IMR-90 (cell line): ENCODE data around the gene RTL9. TPM values are rescaled to one million over a fixed set of nuclear protein-coding genes. Genes with fewer than 3 reads are reported as not detected.
"Not testable (repeated sequence)": the region's sequence is repeated elsewhere in the genome, so short reads cannot be mapped to it uniquely, and the experiment has no call there.

ENCODE experiments used
- ATAC-seq: fragments of 200-7000 bp; cut with Tn5 transposase; 2 replicates; pipeline ENCODE4 v1.9.1; 2020; ENCODE audit warnings: low read depth, mild to moderate bottlenecking, moderate library complexity
- BruUV-seq: library from RNA; stranded (reverse); fragments of 400-500 nt; replicated peaks from 2 replicates; lab custom pipeline; 2021; lab: Mats Ljungman, UMichigan
- CTCF ChIA-PET: fragments of 300-600 bp; formaldehyde crosslinking; extraction: SDS; loops from one replicate; lab custom pipeline; 2021; ENCODE audit warnings: antibody characterized with exemption; lab: Yijun Ruan, JAX
- POLR2A ChIA-PET: fragments of 300-600 bp; sonication (Branson Sonifier 250); formaldehyde crosslinking; loops from one replicate; lab custom pipeline; 2022; ENCODE audit warnings: antibody characterized with exemption; ENCODE audit not compliant: unreplicated experiment; lab: Charles Lee
- DNase-seq: peaks from one replicate; pipeline ENCODE4 v3.0.0; 2013
- H2AFZ ChIP-seq: replicated peaks from 2 replicates; pipeline ENCODE3; 2013; ENCODE audit warnings: low read length, mild to moderate bottlenecking; ENCODE audit not compliant: poor library complexity
- H2AK5ac ChIP-seq: 2 replicates; pipeline ENCODE4 v1.6.1; 2013; ENCODE audit warnings: low read depth, low read length, inconsistent platforms
- H2AK9ac ChIP-seq: replicated peaks from 2 replicates; pipeline ENCODE3; 2013; ENCODE audit warnings: mild to moderate bottlenecking, low read depth, low read length, moderate library complexity; ENCODE audit not compliant: poor library complexity
- H2BK120ac ChIP-seq: 2 replicates; pipeline ENCODE4 v1.6.1; 2013; ENCODE audit warnings: low read depth, low read length, inconsistent platforms
- H2BK15ac ChIP-seq: 3 replicates; pipeline ENCODE4 v1.6.1; 2013; ENCODE audit warnings: low read depth, low read length, inconsistent platforms
- H2BK20ac ChIP-seq: 2 replicates; pipeline ENCODE4 v1.6.1; 2013; ENCODE audit warnings: low read depth, mild to moderate bottlenecking, inconsistent platforms, low read length, moderate library complexity
- H2BK5ac ChIP-seq: 2 replicates; pipeline ENCODE4 v1.6.1; 2013; ENCODE audit warnings: mild to moderate bottlenecking, low read depth, low read length, inconsistent platforms; ENCODE audit not compliant: poor library complexity, severe bottlenecking
- H3K14ac ChIP-seq: replicated peaks from 2 replicates; pipeline ENCODE4 v1.6.1; 2013; ENCODE audit warnings: low read depth, low read length, inconsistent platforms
- H3K18ac ChIP-seq: 2 replicates; pipeline ENCODE4 v1.6.1; 2013; ENCODE audit warnings: low read depth, low read length, control low read depth
- H3K23ac ChIP-seq: 2 replicates; pipeline ENCODE4 v1.6.1; 2013; ENCODE audit warnings: low read depth, low read length, inconsistent platforms
- H3K27ac ChIP-seq: 2 replicates; pipeline ENCODE4 v1.5.1; 2013; ENCODE audit warnings: mild to moderate bottlenecking, control low read depth, low read length; ENCODE audit not compliant: insufficient read depth
- H3K27me3 ChIP-seq: 2 replicates; pipeline ENCODE4 v1.6.1; 2013; ENCODE audit warnings: low read length; ENCODE audit not compliant: control insufficient read depth, insufficient read depth
- H3K36me3 ChIP-seq: 2 replicates; pipeline ENCODE4 v1.6.1; 2013; ENCODE audit warnings: low read length, mixed read lengths; ENCODE audit not compliant: control insufficient read depth, insufficient read depth
- H3K4ac ChIP-seq: 2 replicates; pipeline ENCODE4 v1.6.1; 2013; ENCODE audit warnings: low read depth, low read length, inconsistent platforms
- H3K4me1 ChIP-seq: 2 replicates; pipeline ENCODE4 v1.6.1; 2013; ENCODE audit warnings: low read length, mixed read lengths; ENCODE audit not compliant: control insufficient read depth, insufficient read depth
- H3K4me2 ChIP-seq: 2 replicates; pipeline ENCODE4 v1.6.1; 2013; ENCODE audit warnings: low read depth, mild to moderate bottlenecking, control low read depth, low read length, moderate library complexity
- H3K4me3 ChIP-seq: 2 replicates; pipeline ENCODE4 v1.5.1; 2013; ENCODE audit warnings: low read depth, mild to moderate bottlenecking, control low read depth, low read length, moderate library complexity; ENCODE audit not compliant: insufficient read depth
- H3K56ac ChIP-seq: 2 replicates; pipeline ENCODE4 v1.6.1; 2013; ENCODE audit warnings: low read length, inconsistent platforms; ENCODE audit not compliant: insufficient read depth; ENCODE audit errors: extremely low read depth
- H3K79me1 ChIP-seq, 2 experiments: 2 replicates each; pipeline ENCODE4 v1.6.1; 2013; ENCODE audit warnings: low read length in 2 of 2, inconsistent platforms in 1 of 2, low read depth in 1 of 2
- H3K9ac ChIP-seq: 2 replicates; pipeline ENCODE4 v1.6.1; 2013; ENCODE audit warnings: low read depth, low read length, control low read depth
- H3K9me1 ChIP-seq: 2 replicates; pipeline ENCODE4 v1.6.1; 2013; ENCODE audit warnings: low read length, inconsistent platforms; ENCODE audit not compliant: insufficient read depth
- H3K9me3 ChIP-seq: 2 replicates; pipeline ENCODE4 v1.6.1; 2013; ENCODE audit warnings: low read length; ENCODE audit not compliant: control insufficient read depth, insufficient read depth
- H4K20me1 ChIP-seq: 2 replicates; pipeline ENCODE4 v1.6.1; 2013; ENCODE audit warnings: low read length, inconsistent platforms; ENCODE audit not compliant: insufficient read depth
- H4K5ac ChIP-seq: 2 replicates; pipeline ENCODE4 v1.6.1; 2013; ENCODE audit warnings: mild to moderate bottlenecking, low read depth, low read length, control low read depth
- H4K8ac ChIP-seq, 2 experiments: 2 replicates each; pipeline ENCODE4 v1.6.1; 2013; ENCODE audit warnings: low read depth in 2 of 2, low read length in 2 of 2, control low read depth in 1 of 2, inconsistent platforms in 1 of 2
- H4K91ac ChIP-seq: 2 replicates; pipeline ENCODE4 v1.6.1; 2013; ENCODE audit warnings: low read depth, low read length, inconsistent platforms; ENCODE audit not compliant: insufficient read depth
- BHLHE40 ChIP-seq: fragments of 150-350 bp; IDR thresholded peaks from 2 replicates; pipeline ENCODE4 v1.6.1; 2016; ENCODE audit warnings: mild to moderate bottlenecking, low read depth, low read length
- CEBPB ChIP-seq: IDR thresholded peaks from 2 replicates; pipeline ENCODE4 v1.6.1; 2012; ENCODE audit warnings: low read depth, low read length, improper control_type of control experiment
- CHD1 ChIP-seq: IDR thresholded peaks from 2 replicates; pipeline ENCODE4 v1.6.1; 2012; ENCODE audit warnings: low read depth, low read length, improper control_type of control experiment
- MAFK ChIP-seq: IDR thresholded peaks from 2 replicates; pipeline ENCODE4 v1.6.1; 2012; ENCODE audit warnings: low read depth, low read length, improper control_type of control experiment
- NFE2L2 ChIP-seq: fragments of 150-350 bp; IDR thresholded peaks from 2 replicates; pipeline ENCODE4 v1.6.1; 2016; ENCODE audit warnings: low read depth, mild to moderate bottlenecking, low read length
- RCOR1 ChIP-seq: IDR thresholded peaks from 2 replicates; pipeline ENCODE4 v1.6.1; 2012; ENCODE audit warnings: mild to moderate bottlenecking, low read length, improper control_type of control experiment; ENCODE audit not compliant: insufficient replicate concordance
- RFX5 ChIP-seq: IDR thresholded peaks from 2 replicates; pipeline ENCODE4 v1.8.0; 2012; ENCODE audit warnings: low read depth, mild to moderate bottlenecking, low read length, moderate library complexity
- SMC3 ChIP-seq: fragments of 150-350 bp; IDR thresholded peaks from 2 replicates; pipeline ENCODE4 v1.6.1; 2016; ENCODE audit warnings: low read depth, mild to moderate bottlenecking, antibody characterized with exemption, low read length, moderate library complexity
- WGBS, 2 experiments: methylation state at CpG; one replicate each; pipeline versions ENCODE4 v1.1.5 to v1.1.7; 2013; ENCODE audit warnings: missing lambda C conversion rate in 2 of 2; ENCODE audit not compliant: insufficient read length in 1 of 2; ENCODE audit errors: extremely low coverage in 2 of 2; 5-methylcytosine and 5-hydroxymethylcytosine counted together
- dilution Hi-C: fragments of 300-500 bp; cut with HindIII; formaldehyde crosslinking; loops from one replicate; pipeline ENCODE4 v1.14.3; 2018; ENCODE audit warnings: low sequenced_read_pairs; ENCODE audit not compliant: unreplicated experiment
- in situ Hi-C: fragments of 300-500 bp; cut with MboI; formaldehyde crosslinking; loops from 3 replicates; pipeline ENCODE4 v1.14.3; 2019; ENCODE audit warnings: low sequenced_read_pairs, inconsistent platforms, mixed read lengths
- intact Hi-C: fragments of 100-400 bp; cut with micrococcal nuclease; formaldehyde crosslinking; loops from 2 replicates; pipeline ENCODE4 v1.10.0; 2022
- polyA plus RNA-seq, 3 experiments: library from polyadenylated mRNA; depleted of rRNA; stranded (reverse); fragments of >200 nt; gene quantifications; 2 replicates each; pipeline ENCODE4 v1.2.3, GENCODE V29; 2012; ENCODE audit warnings: low replicate concordance in 1 of 3
- total RNA-seq: library from RNA; depleted of rRNA; stranded (reverse); fragments of >200 nt; gene quantifications from 2 replicates; pipeline ENCODE4 v1.2.3, GENCODE V29; 2012
- TF ChIP-seq, protein P1 (sequence below): fragments of 150-350 bp; IDR thresholded peaks from 2 replicates; pipeline ENCODE4 v1.6.1; 2017; ENCODE audit warnings: mild to moderate bottlenecking, antibody characterized with exemption, low read length, low read depth

Gene RTL9
- total and polyA plus RNA-seq, 2 of the 4 experiments (the other 2 are of a cell fraction), result 0.26 to 0.90 TPM

DNA sequence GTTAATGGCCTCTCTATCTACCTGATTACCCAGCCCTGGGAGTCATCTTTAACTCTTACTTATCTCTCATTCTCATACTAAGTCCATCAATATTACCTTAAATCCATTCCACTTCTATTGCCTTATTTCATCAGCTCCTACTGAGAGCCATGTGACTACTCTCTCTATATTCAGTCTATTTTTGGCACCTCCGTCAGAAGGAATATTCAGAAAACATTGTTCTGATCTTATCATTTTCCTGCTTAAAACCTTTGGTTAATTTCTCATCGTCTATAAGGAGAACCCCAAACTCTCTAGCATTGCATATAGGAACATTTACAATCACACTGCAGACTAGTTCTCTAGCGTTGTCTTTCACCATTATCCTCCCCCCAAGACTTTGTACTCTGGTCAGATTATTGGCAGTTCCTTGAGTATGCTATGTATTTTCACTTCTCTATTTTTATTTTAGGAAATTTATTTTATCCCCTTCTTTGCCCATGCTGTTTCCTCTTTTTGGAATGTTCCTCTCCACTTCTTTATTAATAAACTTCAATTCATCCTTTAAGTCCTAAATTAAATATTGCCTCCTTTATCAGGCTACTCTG is 27.1 kb upstream of the RTL9 start:
- in situ Hi-C loops, result no loop called here
- no peak overlapping the region for H2BK15ac ChIP-seq
- no peaks in the 10 kb centered on the region for H3K9me3 ChIP-seq
- H3K4me1 ChIP-seq, result no peaks in the 10 kb centered on the region
- no peak overlapping the region for H3K14ac ChIP-seq
- no peak overlapping the region for H3K4me2 ChIP-seq
- peaks cover 2% of the 10 kb centered on the region; the same call in 1 of the 2 replicates for H3K27me3 ChIP-seq
- H3K18ac ChIP-seq, result no peak overlapping the region
- H2BK5ac ChIP-seq, result no peak overlapping the region
- H3K4ac ChIP-seq, result no peak overlapping the region
- no peak overlapping the region for H3K23ac ChIP-seq
- ChIA-PET CTCF (no interaction called here), POLR2A (no interaction called here)
- H3K36me3 ChIP-seq, result no peaks in the 10 kb centered on the region
- H2AK9ac ChIP-seq, result no peak overlapping the region
- H4K5ac ChIP-seq, result no peak overlapping the region
- no peaks in the 10 kb centered on the region for H3K9me1 ChIP-seq
- no peak for DNase-seq
- no peak overlapping the region for H3K27ac ChIP-seq
- no peak overlapping the region for H2BK120ac ChIP-seq
- intact Hi-C loops, result no loop called here
- no peak overlapping the region for H2AFZ ChIP-seq
- H2BK20ac ChIP-seq, result no peak overlapping the region
- no peak overlapping the region for H4K91ac ChIP-seq
- H4K8ac ChIP-seq, result no peak overlapping the region
- no peak for ATAC-seq
- 40% methylated on average over 1 of the region's 3 CpGs; no CpG with 5 or more reads in 1 of the 2 experiments for WGBS, 2 experiments
- no TSS peak for BruUV-seq
- no peak overlapping the region for H2AK5ac ChIP-seq
- no peak overlapping the region for H3K56ac ChIP-seq
- H4K20me1 ChIP-seq, result no peaks in the 10 kb centered on the region
- H3K4me3 ChIP-seq, result no peak overlapping the region
- no peak overlapping the region for H3K9ac ChIP-seq
- H3K79me1 ChIP-seq, result no peaks in the 10 kb centered on the region
- dilution Hi-C loops, result no loop called here
- no peak for TF ChIP-seq SMC3
- no peak for TF ChIP-seq BHLHE40
- TF ChIP-seq CEBPB, result no peak
- no peak for TF ChIP-seq CHD1
- no peak for TF ChIP-seq MAFK
- TF ChIP-seq RFX5, result no peak
- TF ChIP-seq, protein P1, sequence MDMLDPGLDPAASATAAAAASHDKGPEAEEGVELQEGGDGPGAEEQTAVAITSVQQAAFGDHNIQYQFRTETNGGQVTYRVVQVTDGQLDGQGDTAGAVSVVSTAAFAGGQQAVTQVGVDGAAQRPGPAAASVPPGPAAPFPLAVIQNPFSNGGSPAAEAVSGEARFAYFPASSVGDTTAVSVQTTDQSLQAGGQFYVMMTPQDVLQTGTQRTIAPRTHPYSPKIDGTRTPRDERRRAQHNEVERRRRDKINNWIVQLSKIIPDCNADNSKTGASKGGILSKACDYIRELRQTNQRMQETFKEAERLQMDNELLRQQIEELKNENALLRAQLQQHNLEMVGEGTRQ, result no peak
- no peak for TF ChIP-seq RCOR1
- no peak for TF ChIP-seq NFE2L2

DNA sequence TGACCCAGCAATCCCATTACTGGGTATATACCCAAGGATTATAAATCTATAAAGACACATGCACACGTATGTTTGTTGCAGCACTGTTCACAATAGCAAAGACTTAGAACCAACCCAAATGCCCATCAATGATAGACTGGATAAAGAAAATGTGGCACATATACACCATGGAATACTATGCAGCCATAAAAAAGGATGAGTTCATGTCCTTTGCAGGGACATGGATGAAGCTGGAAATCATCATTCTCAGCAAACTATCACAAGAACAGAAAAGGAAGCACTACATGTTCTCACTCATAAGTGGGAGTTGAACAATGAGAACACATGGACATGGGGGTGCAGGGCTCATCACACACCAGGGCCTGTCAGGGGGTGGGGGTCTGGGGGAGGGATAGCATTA is 25.2 kb upstream of the RTL9 start:
- H3K56ac ChIP-seq, H2BK120ac ChIP-seq, H4K5ac ChIP-seq, H4K91ac ChIP-seq, dilution Hi-C loops, ATAC-seq, intact Hi-C loops, H2BK20ac ChIP-seq, H2AK5ac ChIP-seq, CTCF ChIA-PET, in situ Hi-C loops, H3K4ac ChIP-seq, H3K27ac ChIP-seq, H4K8ac ChIP-seq, H3K4me3 ChIP-seq, H3K79me1 ChIP-seq, H3K9me3 ChIP-seq, H2BK15ac ChIP-seq, POLR2A ChIA-PET, H2AK9ac ChIP-seq, DNase-seq, H4K20me1 ChIP-seq, H3K4me2 ChIP-seq, H3K27me3 ChIP-seq, H3K9me1 ChIP-seq, H3K14ac ChIP-seq, H3K36me3 ChIP-seq, H2BK5ac ChIP-seq, H2AFZ ChIP-seq, BruUV-seq, H3K18ac ChIP-seq, H3K4me1 ChIP-seq, H3K23ac ChIP-seq, H3K9ac ChIP-seq: not testable (repeated sequence)
- no CpG with 5 or more reads among the region's 1 CpG for WGBS, 2 experiments
